Stimulated activated naive B cell treated with anti-CD40 and anti-IgM and Interleukin-4, amounts not matched to agents 10 μg/mL and 1 μg/mL and 100 μg/mL, for 72 hours (primary cell): ENCODE measurements around the gene NUDT15.
"Not testable (repeated sequence)": the region's sequence is repeated elsewhere in the genome, so short reads cannot be mapped to it uniquely, and the experiment has no call there.

Source experiments
- ATAC-seq, 2 donors: fragments of 150-1000 bp; cut with Tn5 transposase; replicated peaks; 2 replicates each; pipeline ENCODE4 v1.10.0; 2021; ENCODE audit warnings: moderate library complexity in 1 of 2
- DNase-seq: peaks from one replicate; pipeline ENCODE4 v3.0.0; 2021
- H3K27ac Mint-ChIP-seq: one replicate; pipeline ENCODE4 v1.8.0; 2022; ENCODE audit warnings: mild to moderate bottlenecking, mixed read lengths
- H3K27me3 Mint-ChIP-seq, 2 donors: one replicate each; pipeline ENCODE4 v1.8.0; 2022; ENCODE audit warnings: mixed read lengths in 2 of 2
- H3K36me3 Mint-ChIP-seq, 2 donors: one replicate each; pipeline ENCODE4 v1.8.0; 2022; ENCODE audit warnings: mixed read lengths in 2 of 2, mild to moderate bottlenecking in 1 of 2
- H3K4me1 Mint-ChIP-seq, 2 donors: one replicate each; pipeline ENCODE4 v1.8.0; 2022; ENCODE audit warnings: mixed read lengths in 2 of 2, mild to moderate bottlenecking in 1 of 2
- H3K4me3 Mint-ChIP-seq, 2 donors: one replicate each; pipeline ENCODE4 v1.8.0; 2022; ENCODE audit warnings: mild to moderate bottlenecking in 2 of 2, mixed read lengths in 2 of 2, moderate library complexity in 1 of 2
- H3K9me3 Mint-ChIP-seq, 2 donors: one replicate each; pipeline ENCODE4 v1.8.0; 2022; ENCODE audit warnings: mixed read lengths in 2 of 2, mild to moderate bottlenecking in 1 of 2

The NUDT15 gene

GRCh38 chr13:48037346-48038173 lies at the start of gene NUDT15:
TSS of gene NUDT15 (plus strand) at chr13:48037726. CDS start at chr13:48037747, 21 bp downstream.
- peak within 1 kb of the TSS; percentile 99 for H3K27ac Mint-ChIP-seq
- peak; percentile 91 to 93 for ATAC-seq
- peaks cover 11 to 19% of the 10 kb centered on the region in 2 donors for H3K4me1 Mint-ChIP-seq
- H3K4me3 Mint-ChIP-seq, result peak within 1 kb of the TSS; percentile 94 to 98
- peaks cover 10 to 24% of the 10 kb centered on the region in 2 donors for H3K36me3 Mint-ChIP-seq
- no peaks in the 10 kb centered on the region for H3K9me3 Mint-ChIP-seq
- no peaks in the 10 kb centered on the region for H3K27me3 Mint-ChIP-seq
- peak; percentile 94 for DNase-seq

- DNase-seq, result no peak
- ATAC-seq, result no peak
- H3K9me3 Mint-ChIP-seq, result no peaks in the 10 kb centered on the region
- H3K36me3 Mint-ChIP-seq, result peaks cover 35 to 47% of the 10 kb centered on the region in 2 donors
- peaks cover 0 to 5% of the 10 kb centered on the region in 2 donors for H3K4me1 Mint-ChIP-seq
- no peak overlapping the region for H3K27ac Mint-ChIP-seq
- H3K27me3 Mint-ChIP-seq, result no peaks in the 10 kb centered on the region
- no peak overlapping the region for H3K4me3 Mint-ChIP-seq
Observed at GRCh38 chr13:47990427-47990826, 47.1 kb upstream of the NUDT15 start.

GRCh38 chr13:47990920-47991466 lies 46.5 kb upstream of the NUDT15 start:
- Mint-ChIP-seq H3K36me3 (peaks cover 31 to 42% of the 10 kb centered on the region in 2 donors), H3K27ac (no peak overlapping the region), H3K9me3 (no peaks in the 10 kb centered on the region), H3K4me3 (no peak overlapping the region), H3K27me3 (no peaks in the 10 kb centered on the region), H3K4me1 (peaks cover 0 to 5% of the 10 kb centered on the region in 2 donors)
- DNase-seq (no peak), ATAC-seq (no peak)

- Mint-ChIP-seq H3K36me3 (peaks cover 25 to 40% of the 10 kb centered on the region in 2 donors), H3K4me3 (no peak overlapping the region), H3K9me3 (no peaks in the 10 kb centered on the region), H3K4me1 (peaks cover 0 to 5% of the 10 kb centered on the region in 2 donors), H3K27me3 (no peaks in the 10 kb centered on the region), H3K27ac (no peak overlapping the region)
- ATAC-seq (no peak), DNase-seq (no peak)
Observed at GRCh38 chr13:47991859-47992258, 45.7 kb upstream of the NUDT15 start.

GRCh38 chr13:47997384-47997783 lies 40.1 kb upstream of the NUDT15 start:
- H3K4me1 Mint-ChIP-seq, result peaks cover 18 to 37% of the 10 kb centered on the region in 2 donors
- H3K36me3 Mint-ChIP-seq, result peaks cover 11 to 23% of the 10 kb centered on the region in 2 donors
- no peaks in the 10 kb centered on the region for H3K27me3 Mint-ChIP-seq
- ATAC-seq, result no peak
- no peaks in the 10 kb centered on the region for H3K9me3 Mint-ChIP-seq
- H3K4me3 Mint-ChIP-seq, result no peak overlapping the region
- H3K27ac Mint-ChIP-seq, result no peak overlapping the region
- no peak for DNase-seq

- H3K4me1 Mint-ChIP-seq, result peaks cover 18 to 37% of the 10 kb centered on the region in 2 donors
- no peak overlapping the region for H3K27ac Mint-ChIP-seq
- no peaks in the 10 kb centered on the region for H3K27me3 Mint-ChIP-seq
- ATAC-seq, result no peak
- peak overlapping the region; percentile 97 to 98 for H3K4me3 Mint-ChIP-seq
- peaks cover 2 to 9% of the 10 kb centered on the region in 2 donors for H3K36me3 Mint-ChIP-seq
- no peaks in the 10 kb centered on the region for H3K9me3 Mint-ChIP-seq
- no peak for DNase-seq
Observed at GRCh38 chr13:47999973-48000372, 37.6 kb upstream of the NUDT15 start.

- Mint-ChIP-seq H3K4me1 (peaks cover 18 to 37% of the 10 kb centered on the region in 2 donors), H3K27me3 (no peaks in the 10 kb centered on the region), H3K4me3 (peak overlapping the region; percentile 97 to 98), H3K27ac (peak overlapping the region; percentile 94), H3K36me3 (peaks cover 2 to 9% of the 10 kb centered on the region in 2 donors), H3K9me3 (no peaks in the 10 kb centered on the region)
- peak; percentile 47 to 52 for ATAC-seq
- no peak for DNase-seq
Observed at GRCh38 chr13:48000559-48001113, 36.9 kb upstream of the NUDT15 start.

- peaks cover 18 to 37% of the 10 kb centered on the region in 2 donors for H3K4me1 Mint-ChIP-seq
Observed at GRCh38 chr13:48001114-48001881, 36.2 kb upstream of the NUDT15 start, which contains the start of gene SUCLA2. TSS of gene SUCLA2 (minus strand) at chr13:48001273. CDS start at chr13:48001269, 4 bp downstream.

GRCh38 chr13:48001999-48002398 lies 35.5 kb upstream of the NUDT15 start:
- not testable (repeated sequence) for DNase-seq, ATAC-seq, H3K9me3 Mint-ChIP-seq, H3K36me3 Mint-ChIP-seq, H3K27me3 Mint-ChIP-seq
- Mint-ChIP-seq H3K4me1 (peaks cover 18 to 36% of the 10 kb centered on the region in 2 donors), H3K27ac (peak overlapping the region; percentile 94), H3K4me3 (peak overlapping the region; percentile 97 to 98)

More at GRCh38 chr13:48001114-48001881, 36.2 kb upstream of the NUDT15 start, which contains the start of gene SUCLA2:
- peak within 1 kb of the TSS; percentile 97 to 98 for H3K4me3 Mint-ChIP-seq
- peak within 1 kb of the TSS; percentile 94 for H3K27ac Mint-ChIP-seq
- H3K27me3 Mint-ChIP-seq, result no peaks in the 10 kb centered on the region
- H3K36me3 Mint-ChIP-seq, result peaks cover 1 to 8% of the 10 kb centered on the region in 2 donors
- H3K9me3 Mint-ChIP-seq, result no peaks in the 10 kb centered on the region
- peak; percentile 100 for ATAC-seq
- peak; percentile 90 for DNase-seq

- peaks cover 0 to 1% of the 10 kb centered on the region in 2 donors for H3K9me3 Mint-ChIP-seq
- peaks cover 9 to 29% of the 10 kb centered on the region in 2 donors for H3K4me1 Mint-ChIP-seq
- DNase-seq (no peak), ATAC-seq (no peak)
- H3K27ac Mint-ChIP-seq, result no peak overlapping the region
- no peak overlapping the region for H3K4me3 Mint-ChIP-seq
- H3K36me3 Mint-ChIP-seq, result peaks cover 4 to 5% of the 10 kb centered on the region in 2 donors
- H3K27me3 Mint-ChIP-seq, result no peaks in the 10 kb centered on the region
Observed at GRCh38 chr13:48004201-48004600, 33.3 kb upstream of the NUDT15 start.

GRCh38 chr13:48006396-48006795 lies 31.1 kb upstream of the NUDT15 start:
- ATAC-seq (no peak), DNase-seq (no peak)
- Mint-ChIP-seq H3K9me3 (peaks cover 0 to 1% of the 10 kb centered on the region in 2 donors), H3K27ac (no peak overlapping the region), H3K4me1 (peaks cover 5 to 7% of the 10 kb centered on the region in 2 donors), H3K4me3 (no peak overlapping the region), H3K27me3 (no peaks in the 10 kb centered on the region), H3K36me3 (peaks cover 4 to 11% of the 10 kb centered on the region in 2 donors)

GRCh38 chr13:48009284-48009683 lies 28.2 kb upstream of the NUDT15 start:
- H3K4me1 Mint-ChIP-seq, result no peaks in the 10 kb centered on the region
- peaks cover 6 to 19% of the 10 kb centered on the region in 2 donors for H3K36me3 Mint-ChIP-seq
- ATAC-seq (no peak), DNase-seq (no peak)
- H3K4me3 Mint-ChIP-seq, result no peak overlapping the region
- H3K27ac Mint-ChIP-seq, result no peak overlapping the region
- H3K27me3 Mint-ChIP-seq, result no peaks in the 10 kb centered on the region
- peaks cover 0 to 1% of the 10 kb centered on the region in 2 donors for H3K9me3 Mint-ChIP-seq

- ATAC-seq, result no peak
- Mint-ChIP-seq H3K9me3 (peaks cover 0 to 1% of the 10 kb centered on the region in 2 donors), H3K27ac (no peak overlapping the region), H3K4me3 (no peak overlapping the region), H3K4me1 (no peaks in the 10 kb centered on the region), H3K36me3 (peaks cover 6 to 19% of the 10 kb centered on the region in 2 donors), H3K27me3 (no peaks in the 10 kb centered on the region)
- no peak for DNase-seq
Observed at GRCh38 chr13:48010698-48011097, 26.8 kb upstream of the NUDT15 start.

GRCh38 chr13:48012668-48013067 lies 24.9 kb upstream of the NUDT15 start:
- peaks cover 6 to 19% of the 10 kb centered on the region in 2 donors for H3K36me3 Mint-ChIP-seq
- no peak for ATAC-seq
- H3K27me3 Mint-ChIP-seq, result no peaks in the 10 kb centered on the region
- H3K4me1 Mint-ChIP-seq, result no peaks in the 10 kb centered on the region
- no peak overlapping the region for H3K4me3 Mint-ChIP-seq
- H3K9me3 Mint-ChIP-seq, result peaks cover 0 to 1% of the 10 kb centered on the region in 2 donors
- no peak for DNase-seq
- H3K27ac Mint-ChIP-seq, result no peak overlapping the region
